ENCODE measurements around the gene AGT. TPM values are rescaled to one million over a fixed set of nuclear protein-coding genes. Genes with fewer than 3 reads are reported as not detected.

Gene AGT
- total and polyA plus RNA-seq, 2 experiments from 2014 or later, result 0.11 TPM; not detected in 1

DNA sequence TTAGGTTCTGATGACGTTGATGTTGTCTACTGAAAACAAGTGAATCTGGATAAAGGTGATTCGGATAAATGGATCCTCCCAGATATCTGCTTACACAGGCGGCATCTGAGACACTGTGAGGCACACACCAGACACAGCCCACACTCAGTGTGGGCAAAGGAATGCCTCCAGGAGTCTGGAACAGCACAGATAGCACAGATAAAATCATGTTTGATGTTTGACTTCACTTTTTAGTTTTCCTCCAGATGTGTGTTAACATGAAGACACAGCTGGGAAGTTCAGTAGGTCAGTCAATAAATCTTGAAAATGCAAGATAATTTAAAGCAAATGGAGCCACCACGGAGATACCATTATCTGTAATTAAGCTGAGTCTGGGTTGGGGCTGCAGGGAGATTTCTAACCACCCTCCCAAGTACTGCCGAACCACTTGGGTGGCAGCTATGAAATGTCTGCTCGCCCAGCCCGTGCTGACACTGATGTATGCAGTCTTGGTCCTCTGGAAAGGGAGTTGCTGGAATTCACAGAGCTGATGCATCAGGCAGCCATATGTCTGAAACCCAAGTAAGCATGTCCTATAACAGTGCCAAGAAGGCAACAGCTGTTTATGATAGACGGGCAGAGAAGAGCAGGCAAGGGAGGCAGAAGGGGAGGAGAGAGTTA lies 44.9 kb upstream of the AGT start:
- H2AFZ ChIP-seq, result no peak overlapping the region
- peaks cover 6% of the 10 kb centered on the region for H3K4me1 Mint-ChIP-seq
- no peak for ATAC-seq

DNA sequence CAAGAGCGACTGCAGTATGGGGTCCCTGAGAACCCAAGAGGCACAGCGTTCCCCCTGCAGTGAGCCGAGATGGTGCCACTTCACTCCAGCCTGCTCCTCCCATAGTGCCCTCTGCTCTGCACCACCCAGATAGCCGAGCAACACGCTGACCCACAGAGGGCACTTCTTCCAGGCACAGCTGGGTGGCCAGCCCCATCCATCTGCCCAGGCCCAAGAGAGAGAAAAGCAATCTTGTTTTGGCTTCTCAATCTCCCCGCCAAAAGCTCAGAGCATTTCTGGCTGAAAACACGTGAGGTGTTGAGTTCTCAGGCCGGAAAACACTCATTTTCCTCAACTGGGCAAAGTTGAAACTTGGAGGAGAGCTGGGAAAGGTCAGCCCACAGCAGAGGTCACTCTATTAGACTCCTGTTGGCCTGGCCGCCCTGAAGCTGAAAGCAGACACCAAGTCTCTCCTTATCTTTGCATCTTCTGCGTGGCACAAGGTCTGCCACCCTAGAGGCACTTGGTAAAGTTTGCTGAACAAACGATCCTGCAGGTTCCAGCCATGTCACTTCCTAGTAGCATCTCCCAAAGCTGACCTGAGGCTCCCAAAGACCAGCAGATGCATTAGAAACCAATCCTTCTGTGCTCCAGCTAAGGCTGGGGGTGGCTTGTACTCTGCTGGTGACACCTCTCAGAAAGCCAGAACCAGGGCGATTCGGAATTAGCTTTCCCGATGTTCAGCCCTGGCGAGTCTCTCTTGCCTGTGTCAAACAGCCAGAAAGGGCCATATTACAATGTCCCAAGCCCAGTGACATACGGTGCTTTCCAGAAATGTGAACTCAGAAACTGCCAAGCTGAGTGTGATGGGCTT lies 44.2 kb upstream of the AGT start:
- no peaks in the 10 kb centered on the region; the same call in 1 of the 2 replicates for H3F3A ChIP-seq (replicated peaks; ENCODE audit: low read depth)
- peaks cover 11% of the 10 kb centered on the region for H3K4me1 Mint-ChIP-seq
- peaks cover 4% of the 10 kb centered on the region for H3K4me1 ChIP-seq (ENCODE audit: insufficient read depth)
- H4K20me1 ChIP-seq (replicated peaks; ENCODE audit: insufficient read depth), result no peaks in the 10 kb centered on the region
- H3K27ac ChIP-seq (ENCODE audit: low read depth), result no peak overlapping the region
- no peak overlapping the region for H3K27ac Mint-ChIP-seq
- no peak overlapping the region; the same call in 1 of the 2 replicates for H2AFZ ChIP-seq
- no peaks in the 10 kb centered on the region for H3K27me3 ChIP-seq (ENCODE audit: insufficient read depth)
- no peaks in the 10 kb centered on the region for H3K36me3 Mint-ChIP-seq (ENCODE audit: low read depth)
- DNase-seq (ENCODE audit: low spot score) (no peak), ATAC-seq (no peak)
- no peak overlapping the region for H3K4me3 Mint-ChIP-seq
- H3K4me3 ChIP-seq, result no peak overlapping the region
- no peaks in the 10 kb centered on the region for H3K9me2 ChIP-seq (ENCODE audit: insufficient read depth)
- H3K9me3 Mint-ChIP-seq, result no peaks in the 10 kb centered on the region
- no peaks in the 10 kb centered on the region for H3K79me2 ChIP-seq (replicated peaks; ENCODE audit: insufficient read depth)
- no peaks in the 10 kb centered on the region for H3K36me3 ChIP-seq (ENCODE audit: insufficient read depth)
- H3K4me2 ChIP-seq, result no peak overlapping the region
- peaks cover 23% of the 10 kb centered on the region for H3K27me3 Mint-ChIP-seq (ENCODE audit: insufficient read depth, low read depth, poor library complexity)
- TF ChIP-seq ZNF331 (CRISPR knock-in tag; IDR thresholded peaks at IDR 0.05; ENCODE audit: low read depth) (no peak), CREB1 (CRISPR knock-in tag; IDR thresholded peaks at IDR 0.05; ENCODE audit: low read depth) (no peak), EZH2 (IDR thresholded peaks at IDR 0.05; ENCODE audit: low read depth, unreplicated experiment) (no peak)
- TF ChIP-seq, protein P1, sequence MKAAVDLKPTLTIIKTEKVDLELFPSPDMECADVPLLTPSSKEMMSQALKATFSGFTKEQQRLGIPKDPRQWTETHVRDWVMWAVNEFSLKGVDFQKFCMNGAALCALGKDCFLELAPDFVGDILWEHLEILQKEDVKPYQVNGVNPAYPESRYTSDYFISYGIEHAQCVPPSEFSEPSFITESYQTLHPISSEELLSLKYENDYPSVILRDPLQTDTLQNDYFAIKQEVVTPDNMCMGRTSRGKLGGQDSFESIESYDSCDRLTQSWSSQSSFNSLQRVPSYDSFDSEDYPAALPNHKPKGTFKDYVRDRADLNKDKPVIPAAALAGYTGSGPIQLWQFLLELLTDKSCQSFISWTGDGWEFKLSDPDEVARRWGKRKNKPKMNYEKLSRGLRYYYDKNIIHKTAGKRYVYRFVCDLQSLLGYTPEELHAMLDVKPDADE (IDR thresholded peaks at IDR 0.05), result no peak
- TF ChIP-seq, protein P2, sequence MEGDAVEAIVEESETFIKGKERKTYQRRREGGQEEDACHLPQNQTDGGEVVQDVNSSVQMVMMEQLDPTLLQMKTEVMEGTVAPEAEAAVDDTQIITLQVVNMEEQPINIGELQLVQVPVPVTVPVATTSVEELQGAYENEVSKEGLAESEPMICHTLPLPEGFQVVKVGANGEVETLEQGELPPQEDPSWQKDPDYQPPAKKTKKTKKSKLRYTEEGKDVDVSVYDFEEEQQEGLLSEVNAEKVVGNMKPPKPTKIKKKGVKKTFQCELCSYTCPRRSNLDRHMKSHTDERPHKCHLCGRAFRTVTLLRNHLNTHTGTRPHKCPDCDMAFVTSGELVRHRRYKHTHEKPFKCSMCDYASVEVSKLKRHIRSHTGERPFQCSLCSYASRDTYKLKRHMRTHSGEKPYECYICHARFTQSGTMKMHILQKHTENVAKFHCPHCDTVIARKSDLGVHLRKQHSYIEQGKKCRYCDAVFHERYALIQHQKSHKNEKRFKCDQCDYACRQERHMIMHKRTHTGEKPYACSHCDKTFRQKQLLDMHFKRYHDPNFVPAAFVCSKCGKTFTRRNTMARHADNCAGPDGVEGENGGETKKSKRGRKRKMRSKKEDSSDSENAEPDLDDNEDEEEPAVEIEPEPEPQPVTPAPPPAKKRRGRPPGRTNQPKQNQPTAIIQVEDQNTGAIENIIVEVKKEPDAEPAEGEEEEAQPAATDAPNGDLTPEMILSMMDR (conservative IDR thresholded peaks at IDR 0.05; ENCODE audit: low read depth in 2 of 2), result no peak

More for the DNA sequence above, 44.9 kb upstream of the AGT start:
- Histone ChIP-seq H3F3A (replicated peaks; ENCODE audit: low read depth) (no peaks in the 10 kb centered on the region), H4K20me1 (replicated peaks; ENCODE audit: insufficient read depth) (no peaks in the 10 kb centered on the region), H3K9me2 (ENCODE audit: insufficient read depth) (no peaks in the 10 kb centered on the region), H3K4me3 (no peak overlapping the region), H3K4me1 (ENCODE audit: insufficient read depth) (no peaks in the 10 kb centered on the region), H3K27me3 (ENCODE audit: insufficient read depth) (no peaks in the 10 kb centered on the region), H3K4me2 (no peak overlapping the region), H3K36me3 (ENCODE audit: insufficient read depth) (no peaks in the 10 kb centered on the region), H3K27ac (ENCODE audit: low read depth) (no peak overlapping the region), H3K79me2 (replicated peaks; ENCODE audit: insufficient read depth) (no peaks in the 10 kb centered on the region)
- Mint-ChIP-seq H3K27me3 (ENCODE audit: insufficient read depth, low read depth, poor library complexity) (peaks cover 18% of the 10 kb centered on the region), H3K27ac (no peak overlapping the region), H3K36me3 (ENCODE audit: low read depth) (no peaks in the 10 kb centered on the region), H3K9me3 (no peaks in the 10 kb centered on the region), H3K4me3 (no peak overlapping the region)
- no peak for DNase-seq (ENCODE audit: low spot score)
- TF ChIP-seq, protein P1 (IDR thresholded peaks at IDR 0.05), result no peak
- TF ChIP-seq, protein P3, sequence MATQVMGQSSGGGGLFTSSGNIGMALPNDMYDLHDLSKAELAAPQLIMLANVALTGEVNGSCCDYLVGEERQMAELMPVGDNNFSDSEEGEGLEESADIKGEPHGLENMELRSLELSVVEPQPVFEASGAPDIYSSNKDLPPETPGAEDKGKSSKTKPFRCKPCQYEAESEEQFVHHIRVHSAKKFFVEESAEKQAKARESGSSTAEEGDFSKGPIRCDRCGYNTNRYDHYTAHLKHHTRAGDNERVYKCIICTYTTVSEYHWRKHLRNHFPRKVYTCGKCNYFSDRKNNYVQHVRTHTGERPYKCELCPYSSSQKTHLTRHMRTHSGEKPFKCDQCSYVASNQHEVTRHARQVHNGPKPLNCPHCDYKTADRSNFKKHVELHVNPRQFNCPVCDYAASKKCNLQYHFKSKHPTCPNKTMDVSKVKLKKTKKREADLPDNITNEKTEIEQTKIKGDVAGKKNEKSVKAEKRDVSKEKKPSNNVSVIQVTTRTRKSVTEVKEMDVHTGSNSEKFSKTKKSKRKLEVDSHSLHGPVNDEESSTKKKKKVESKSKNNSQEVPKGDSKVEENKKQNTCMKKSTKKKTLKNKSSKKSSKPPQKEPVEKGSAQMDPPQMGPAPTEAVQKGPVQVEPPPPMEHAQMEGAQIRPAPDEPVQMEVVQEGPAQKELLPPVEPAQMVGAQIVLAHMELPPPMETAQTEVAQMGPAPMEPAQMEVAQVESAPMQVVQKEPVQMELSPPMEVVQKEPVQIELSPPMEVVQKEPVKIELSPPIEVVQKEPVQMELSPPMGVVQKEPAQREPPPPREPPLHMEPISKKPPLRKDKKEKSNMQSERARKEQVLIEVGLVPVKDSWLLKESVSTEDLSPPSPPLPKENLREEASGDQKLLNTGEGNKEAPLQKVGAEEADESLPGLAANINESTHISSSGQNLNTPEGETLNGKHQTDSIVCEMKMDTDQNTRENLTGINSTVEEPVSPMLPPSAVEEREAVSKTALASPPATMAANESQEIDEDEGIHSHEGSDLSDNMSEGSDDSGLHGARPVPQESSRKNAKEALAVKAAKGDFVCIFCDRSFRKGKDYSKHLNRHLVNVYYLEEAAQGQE (IDR thresholded peaks at IDR 0.05; ENCODE audit: unreplicated experiment), result no peak
- TF ChIP-seq EZH2phosphoT487 (IDR thresholded peaks at IDR 0.05; ENCODE audit: unreplicated experiment), result no peak
- no peak for TF ChIP-seq NANOG (IDR thresholded peaks at IDR 0.05; ENCODE audit: borderline replicate concordance)
- no peak for TF ChIP-seq EZH2 (IDR thresholded peaks at IDR 0.05; ENCODE audit: low read depth, unreplicated experiment)
- TF ChIP-seq STAT1 (IDR thresholded peaks at IDR 0.05; ENCODE audit: unreplicated experiment), result no peak
